IPS-NIHi7 (cell line): Measurements from ENCODE around the gene TINAG.
"Not testable (repeated sequence)": the region's sequence is repeated elsewhere in the genome, so short reads cannot be mapped to it uniquely, and the experiment has no call there.

Experiments used
- DNase-seq: peaks from one replicate; pipeline ENCODE4 v3.0.0; 2012; ENCODE audit warnings: mixed read lengths; ENCODE audit errors: extremely low spot score

TINAG gene

DNA sequence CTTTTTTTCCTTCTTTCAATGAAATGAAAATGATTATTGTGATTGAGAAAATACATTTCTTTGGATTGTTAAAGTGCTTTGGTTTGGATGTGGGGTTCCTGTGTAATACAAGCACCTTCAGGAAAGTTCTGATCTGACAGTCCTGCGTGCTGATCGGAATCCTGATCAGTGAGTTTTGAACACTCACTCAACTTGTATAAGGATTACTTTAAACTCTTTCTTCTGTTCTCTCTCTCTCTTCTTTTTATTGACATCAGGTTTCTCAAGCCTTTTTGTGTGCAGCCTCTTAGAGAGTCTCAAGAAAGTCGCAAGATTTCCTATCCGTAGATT is 710 bp downstream of the TINAG start:
- DNase-seq, result no peak

DNA sequence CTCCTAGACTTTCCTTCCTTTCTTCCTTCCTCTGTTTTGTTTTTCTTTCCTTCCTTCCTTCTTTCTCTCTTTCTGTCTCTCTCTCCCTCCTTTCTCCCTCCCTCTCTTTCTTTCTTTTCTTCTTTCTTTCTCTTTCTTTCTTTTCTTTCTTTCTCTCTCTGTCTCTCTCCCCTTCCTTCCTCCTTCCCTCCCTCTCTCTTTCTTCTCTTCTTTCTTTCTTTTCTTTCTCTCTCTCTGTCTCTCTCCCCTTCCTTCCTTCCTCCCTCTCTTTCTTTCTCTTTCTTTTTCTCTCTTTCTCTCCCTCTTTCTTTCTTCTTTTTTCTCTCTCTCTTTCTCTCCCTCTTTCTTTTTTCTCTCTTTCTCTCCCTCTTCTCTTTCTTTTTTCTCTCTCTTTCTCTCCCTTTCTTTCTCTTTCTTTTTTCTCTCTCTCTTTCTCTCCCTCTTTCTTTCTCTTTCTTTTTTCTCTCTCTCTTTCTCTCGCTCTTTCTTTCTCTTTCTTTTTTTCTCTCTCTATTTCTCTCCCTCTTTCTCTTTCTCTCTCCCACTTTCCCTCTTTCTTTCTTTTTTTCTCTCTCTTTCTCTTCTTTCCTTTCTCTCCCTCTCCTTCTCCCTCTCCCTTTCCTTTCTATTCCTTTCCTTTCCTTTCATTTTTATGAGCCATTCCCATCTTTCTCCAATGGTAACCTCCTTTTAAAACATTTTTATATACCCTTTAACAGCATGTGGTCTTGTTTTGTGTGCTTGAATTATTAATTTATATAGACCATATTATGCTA is 2.3 kb downstream of the TINAG start:
- no peak for DNase-seq

DNA sequence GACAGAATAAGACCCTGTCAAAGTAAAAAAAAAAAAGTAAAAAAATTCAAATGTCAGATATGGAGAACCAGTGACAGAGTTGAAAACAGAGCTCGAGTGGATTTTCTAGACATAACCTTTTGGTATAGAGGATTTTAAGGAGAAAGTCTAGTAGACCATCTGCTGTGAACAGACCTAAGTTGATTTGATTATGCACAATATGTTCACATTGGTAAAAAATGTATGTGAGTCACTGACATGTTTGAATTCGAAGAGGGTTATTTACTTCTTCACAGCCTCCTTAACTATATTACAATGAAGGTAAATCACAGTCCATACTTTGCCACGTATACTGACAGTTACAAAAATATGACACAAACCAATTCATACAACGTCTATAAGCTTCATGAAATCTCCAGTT is 7.4 kb downstream of the TINAG start:
- DNase-seq, result no peak

DNA sequence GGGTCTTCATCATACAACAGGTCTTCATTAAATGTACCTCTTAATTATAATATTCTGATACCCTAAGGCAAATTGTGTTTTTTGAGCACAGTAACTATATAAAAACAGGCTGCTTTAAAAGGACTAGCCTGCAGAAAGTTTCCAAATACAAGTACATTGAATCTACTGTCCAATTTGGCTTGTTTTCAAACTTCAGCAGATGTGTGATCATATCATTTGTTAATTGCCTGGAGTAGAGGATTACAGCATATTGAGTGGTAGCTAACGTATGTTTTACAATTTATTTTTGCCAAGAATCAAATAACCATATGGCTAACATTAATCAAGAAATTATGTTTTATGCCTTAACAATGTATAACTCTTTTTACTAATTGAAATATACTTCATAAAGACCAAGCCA is 12.6 kb downstream of the TINAG start:
- DNase-seq, result no peak

DNA sequence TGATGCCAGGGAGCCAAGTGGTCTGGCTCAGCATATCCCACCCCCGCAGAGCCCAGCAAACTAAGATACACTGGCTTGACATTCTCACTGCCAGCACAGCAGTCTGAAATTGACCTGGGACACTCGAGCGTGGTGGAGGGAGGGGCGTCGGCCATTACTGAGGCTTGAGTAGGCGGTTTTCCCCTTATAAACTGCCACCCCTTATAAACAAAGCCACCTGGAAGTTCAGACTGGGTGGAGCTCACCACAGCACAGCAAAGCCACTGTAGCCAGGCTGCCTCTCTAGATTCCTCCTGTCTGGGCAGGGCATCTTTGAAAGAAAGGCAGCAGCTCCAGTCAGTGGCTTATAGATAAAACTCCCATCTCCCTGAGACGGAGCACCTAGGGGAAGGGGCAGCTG is 19.4 kb downstream of the TINAG start:
- DNase-seq, result no peak

DNA sequence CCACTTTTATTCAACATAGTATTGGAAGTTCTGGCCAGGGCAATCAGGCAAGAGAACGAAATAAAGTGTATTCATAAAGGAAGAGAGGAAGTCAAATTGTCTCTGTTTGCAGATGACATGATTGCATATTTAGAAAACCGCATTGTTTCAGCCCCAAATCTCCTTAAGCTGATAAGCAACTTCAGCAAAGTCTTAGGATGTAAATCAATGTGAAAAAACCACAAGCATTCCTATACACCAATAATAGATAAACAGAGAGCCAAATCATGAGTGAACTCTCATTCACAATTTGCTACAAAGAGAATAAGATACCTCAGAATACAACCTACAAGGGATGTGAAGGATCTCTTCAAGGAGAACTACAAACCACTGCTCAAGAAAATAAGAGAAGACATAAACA is 23.3 kb downstream of the TINAG start:
- DNase-seq, result not testable (repeated sequence)

DNA sequence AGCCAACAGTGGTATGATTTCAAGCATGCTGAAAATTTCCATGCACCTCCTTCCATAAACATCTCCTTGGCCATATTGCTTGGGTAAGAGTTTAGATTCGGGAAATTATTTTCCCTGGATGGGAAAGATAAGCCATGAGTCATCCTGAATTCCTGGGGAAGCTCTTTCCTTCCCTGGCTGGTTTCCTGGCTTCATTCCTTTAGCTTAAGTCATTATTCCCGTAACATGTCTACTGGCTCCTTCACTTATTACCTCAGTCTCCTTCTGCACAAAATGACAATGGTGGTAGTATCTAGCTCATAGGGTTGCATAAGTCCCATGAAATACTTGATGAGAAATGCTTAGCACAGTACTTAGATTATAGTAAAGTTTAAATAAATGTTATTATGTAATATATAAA is 27.6 kb downstream of the TINAG start:
- DNase-seq, result peak; percentile 37

DNA sequence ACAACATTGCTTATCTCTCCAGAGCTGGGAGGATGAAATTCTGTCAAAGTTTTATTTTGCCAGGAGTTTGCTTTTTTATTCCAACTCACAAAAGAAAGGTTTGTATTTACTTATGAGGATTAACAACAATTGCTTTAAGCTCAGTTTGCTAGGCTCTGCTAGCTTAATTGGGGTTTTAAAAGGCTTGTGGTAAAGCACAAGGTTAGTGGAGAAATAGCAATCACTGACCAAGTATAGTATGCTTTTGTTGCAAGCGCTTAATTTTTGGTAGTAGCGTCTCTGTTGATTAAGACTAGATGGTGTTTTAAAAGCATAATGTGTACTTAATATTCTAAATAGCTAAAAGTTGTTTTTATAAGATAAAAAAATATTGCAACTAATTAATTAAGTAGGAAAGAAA is 45.7 kb downstream of the TINAG start:
- no peak for DNase-seq

DNA sequence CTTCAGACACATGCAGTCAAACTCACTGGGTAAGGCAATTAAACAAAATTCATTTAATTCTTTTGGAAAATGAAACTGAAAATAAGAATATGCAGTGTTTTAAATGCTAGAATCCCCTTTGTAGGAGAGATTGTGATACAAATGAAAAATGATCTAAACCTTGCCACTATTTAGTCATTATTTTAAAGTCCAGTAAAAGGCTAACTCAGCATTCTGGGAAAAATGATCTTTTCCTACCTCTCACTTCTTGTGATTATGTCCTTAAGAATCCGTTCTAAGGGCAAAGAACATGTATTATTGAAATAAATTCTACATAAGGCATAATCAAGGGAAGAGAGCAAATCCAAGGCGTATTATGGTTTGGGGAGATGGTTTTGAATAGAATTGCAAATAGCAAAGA is 46.4 kb downstream of the TINAG start:
- no peak for DNase-seq

DNA sequence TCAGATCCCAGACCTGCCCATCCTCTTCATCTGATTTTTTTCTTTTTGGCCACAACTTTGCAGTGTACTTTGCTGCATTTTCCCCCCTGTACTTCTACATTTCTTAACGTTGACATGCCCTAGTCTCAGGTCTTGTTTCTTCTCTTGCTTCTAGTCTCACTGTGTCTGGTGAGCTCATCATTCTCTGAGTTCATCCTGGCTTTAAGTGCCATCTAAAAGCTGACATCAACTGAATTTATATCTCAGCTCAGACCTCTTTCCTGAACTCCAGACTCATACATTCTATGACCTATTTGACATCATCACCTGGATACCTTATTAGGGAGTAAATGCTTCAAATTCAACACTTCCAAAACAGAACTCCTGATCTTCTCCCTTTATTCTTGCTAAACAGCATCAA is 48.9 kb downstream of the TINAG start:
- DNase-seq, result no peak

DNA sequence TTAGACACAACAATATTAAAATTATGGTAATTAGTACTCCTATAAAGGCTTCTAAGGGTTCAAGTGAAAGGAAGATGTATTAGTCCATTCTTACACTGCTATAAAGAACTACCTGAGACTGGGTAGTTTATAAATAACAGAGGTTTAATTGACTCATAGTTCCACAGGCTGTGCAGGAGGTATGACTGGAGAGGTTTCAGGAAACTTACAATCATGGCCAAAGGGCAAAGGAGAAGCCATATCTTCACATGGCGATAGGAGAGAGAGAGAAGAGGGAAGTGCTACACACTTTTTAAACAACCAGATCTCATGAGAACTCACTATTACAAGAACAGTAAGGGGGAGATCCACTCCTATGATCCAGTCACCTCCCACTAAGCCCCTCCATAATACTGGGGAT is 52.9 kb downstream of the TINAG start:
- DNase-seq, result no peak

DNA sequence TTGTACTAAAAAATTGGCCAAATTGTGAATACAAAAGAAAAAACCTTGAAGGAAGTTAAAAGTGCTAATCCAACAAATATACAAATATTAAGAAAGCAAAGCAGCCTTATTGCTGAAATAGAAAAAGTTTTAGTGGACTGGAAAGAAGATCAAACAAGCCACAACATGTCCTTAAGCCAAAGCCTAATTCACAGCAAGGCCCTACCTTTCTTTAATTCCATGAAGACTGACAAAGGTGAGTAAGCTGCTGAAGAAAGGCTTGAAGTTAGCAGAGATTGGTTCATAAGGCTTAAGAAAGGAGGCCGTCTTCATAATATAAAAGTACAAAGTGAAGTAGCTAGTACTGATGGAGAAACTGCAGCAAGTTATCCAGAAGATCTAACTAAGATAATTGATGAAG is 53.5 kb downstream of the TINAG start:
- DNase-seq, result no peak

DNA sequence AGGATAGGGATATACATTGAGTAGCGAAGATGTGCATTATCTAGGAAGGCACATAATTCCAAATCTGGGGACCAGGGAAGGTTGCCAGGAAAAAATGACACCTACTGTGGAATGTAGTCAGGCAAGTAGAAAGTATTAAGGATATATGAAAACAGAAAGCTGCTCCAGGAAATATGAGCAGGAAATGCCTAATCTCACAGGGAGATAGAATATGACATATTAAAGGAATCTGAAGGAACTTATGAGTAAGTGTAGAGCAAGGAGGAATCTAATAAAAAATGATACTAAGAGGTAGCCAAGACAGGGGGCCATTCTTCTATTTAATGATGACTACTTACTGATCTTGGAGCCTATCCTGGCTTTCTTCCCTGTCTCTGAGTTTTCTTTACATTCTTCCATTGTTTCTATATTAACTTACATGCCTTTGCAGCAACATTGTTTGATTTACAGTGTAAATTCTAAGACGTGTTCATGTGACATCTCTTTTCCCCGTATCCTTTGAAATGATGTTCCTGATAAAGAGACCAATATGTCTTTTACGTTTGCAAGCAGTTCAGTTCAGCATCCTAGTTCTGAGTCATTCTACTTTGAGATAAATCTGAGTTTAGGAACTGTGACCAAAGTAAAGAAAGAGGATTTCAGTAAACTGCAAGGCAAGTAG is 58.6 kb downstream of the TINAG start:
- DNase-seq, result no peak

DNA sequence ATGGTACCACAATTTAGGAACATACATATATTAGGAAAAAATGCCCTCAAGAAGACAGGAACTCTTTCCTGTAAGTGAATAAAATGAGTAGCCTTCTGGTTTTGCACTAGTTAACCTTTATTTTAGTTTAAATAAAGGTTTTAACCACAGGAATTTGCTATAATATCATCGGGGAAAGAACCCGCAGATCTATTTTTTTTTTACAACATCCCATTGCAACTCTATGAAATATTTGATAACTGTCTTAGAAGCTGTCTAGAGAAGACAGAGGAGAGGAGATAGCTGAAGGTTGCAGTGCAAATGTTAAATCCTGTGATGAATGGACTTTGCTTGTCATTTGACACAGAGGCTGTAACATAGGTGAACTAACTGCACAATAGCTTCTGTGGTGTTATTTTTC is 69.5 kb downstream of the TINAG start:
- DNase-seq, result no peak

DNA sequence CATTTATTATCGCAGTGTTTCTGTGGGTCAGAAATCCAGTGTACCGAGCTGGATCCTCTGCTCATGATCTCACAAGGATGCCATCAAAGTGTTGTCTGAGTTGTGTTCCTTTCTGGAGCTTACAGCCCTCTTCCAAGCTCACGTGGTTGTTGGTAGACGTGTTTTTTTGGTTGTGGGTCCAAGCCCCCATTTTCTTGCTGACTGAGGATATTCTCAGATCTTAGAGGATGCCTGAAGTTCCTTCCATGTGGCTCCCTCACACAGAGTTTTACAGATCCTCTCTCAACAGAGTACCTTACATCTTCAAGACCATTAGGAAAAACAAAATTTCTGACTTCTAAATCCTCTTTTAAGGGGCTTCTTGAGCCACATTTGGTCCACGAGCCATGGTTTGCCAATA is 78.1 kb downstream of the TINAG start:
- no peak for DNase-seq

DNA sequence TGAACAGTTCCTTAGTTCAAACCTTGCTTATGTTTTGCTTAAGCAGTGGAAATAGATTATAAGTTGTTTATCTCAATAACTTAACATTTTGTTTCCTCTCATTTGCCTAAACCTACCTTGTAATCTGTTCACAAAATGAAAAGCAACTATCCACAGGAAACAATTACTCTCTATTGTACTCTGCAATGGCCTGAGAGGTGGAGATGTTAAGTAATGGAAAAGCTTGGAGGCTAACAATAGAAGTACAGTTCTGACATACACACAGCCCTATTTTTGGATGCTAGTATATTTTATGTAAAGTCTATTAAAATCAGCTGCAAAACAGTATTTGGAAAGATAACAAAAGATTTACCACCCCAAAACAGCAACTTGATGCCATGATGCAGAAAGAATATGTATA is 82.1 kb downstream of the TINAG start:
- DNase-seq, result no peak

DNA sequence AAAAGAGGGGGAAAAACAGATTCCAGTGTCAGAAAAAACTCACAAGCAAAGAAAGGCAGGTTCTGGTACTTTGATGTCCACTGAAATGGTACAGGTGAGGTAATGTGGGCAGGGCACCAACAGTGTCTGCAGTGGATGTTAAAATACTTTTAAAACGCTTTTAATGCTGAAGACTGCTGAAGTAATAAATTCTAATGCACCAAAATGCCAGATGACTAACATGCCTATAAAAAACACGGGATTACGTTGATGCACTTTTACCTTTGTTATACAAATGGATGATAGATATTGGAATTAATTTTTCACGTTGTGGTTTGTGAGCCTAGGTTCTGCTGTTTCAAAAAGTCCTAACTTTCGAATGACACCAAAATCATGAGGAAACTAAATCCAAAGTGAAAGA is 83.3 kb downstream of the TINAG start:
- no peak for DNase-seq

DNA sequence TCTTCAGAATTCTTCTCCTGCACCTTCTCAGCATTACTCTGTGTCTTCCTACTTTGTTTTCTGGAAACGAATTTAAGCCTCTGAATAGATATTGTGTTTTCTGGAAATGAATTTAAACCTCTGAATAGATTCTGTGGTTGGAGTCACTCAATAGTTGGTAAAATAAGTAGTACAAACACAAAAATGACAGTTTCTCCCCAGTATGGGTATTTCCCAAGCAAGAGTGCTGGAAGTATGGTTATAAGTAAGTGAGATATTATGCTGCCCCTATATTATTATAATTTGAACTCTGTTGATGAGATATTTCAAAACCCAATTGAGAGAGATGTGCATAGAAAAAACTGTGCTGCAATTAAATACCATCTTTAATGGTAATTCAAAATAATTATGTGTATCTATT is 94.9 kb downstream of the TINAG start:
- no peak for DNase-seq

DNA sequence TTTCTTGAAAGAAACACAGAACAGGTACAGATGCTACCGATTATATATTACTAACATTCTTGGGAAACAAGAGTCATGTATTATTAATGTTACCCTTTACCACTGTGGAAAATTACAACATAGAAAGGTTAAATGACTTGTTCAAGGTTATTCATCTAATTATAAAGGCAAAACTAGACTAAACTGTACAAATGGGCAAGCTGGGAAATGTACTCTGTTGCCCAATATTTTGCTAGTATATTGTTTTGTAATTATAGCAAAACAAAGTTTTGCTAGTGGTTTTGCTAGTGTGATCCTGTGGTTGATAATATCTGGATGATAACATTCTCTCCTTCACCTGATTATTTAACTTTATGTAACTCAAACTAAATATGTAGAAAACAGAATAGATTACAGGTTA is 96.5 kb downstream of the TINAG start:
- DNase-seq, result no peak

DNA sequence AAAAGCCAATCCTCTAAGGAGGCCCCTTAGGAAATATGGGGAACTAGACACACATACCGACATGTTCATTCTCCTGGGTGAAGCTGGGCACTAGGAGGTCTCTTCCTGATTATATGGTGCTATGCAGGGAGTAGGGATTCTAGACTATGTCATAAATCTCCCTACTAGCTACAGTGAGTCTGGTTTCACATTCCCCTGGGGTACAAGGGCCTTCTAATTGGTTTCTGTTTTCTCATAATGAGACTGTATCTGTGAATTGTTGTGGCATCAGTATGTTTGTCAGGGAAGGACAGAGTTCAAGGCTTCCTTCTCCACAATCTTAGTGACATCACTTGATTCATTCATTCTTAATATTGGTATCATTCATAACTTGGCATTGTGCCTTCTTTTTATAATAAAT is 103.5 kb downstream of the TINAG start:
- DNase-seq, result no peak

DNA sequence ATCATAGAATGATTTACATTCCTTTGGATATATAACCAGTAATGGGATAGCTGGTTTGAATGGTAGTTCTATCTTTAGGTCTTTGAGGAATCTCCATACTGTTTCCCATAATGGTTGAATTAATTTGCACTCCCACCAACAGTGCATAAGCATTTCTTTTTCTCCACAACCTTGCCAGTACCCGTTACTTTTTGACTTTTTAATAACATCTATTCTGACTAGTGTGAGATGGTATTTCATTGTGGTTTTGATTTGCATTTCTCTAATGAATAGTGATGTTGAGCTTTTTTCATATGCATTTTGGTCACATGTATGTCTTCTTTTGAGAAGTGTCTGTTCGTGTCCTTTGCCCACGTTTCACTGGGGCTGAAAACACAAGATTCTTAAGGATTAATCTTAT is 107.3 kb downstream of the TINAG start:
- DNase-seq, result no peak

DNA sequence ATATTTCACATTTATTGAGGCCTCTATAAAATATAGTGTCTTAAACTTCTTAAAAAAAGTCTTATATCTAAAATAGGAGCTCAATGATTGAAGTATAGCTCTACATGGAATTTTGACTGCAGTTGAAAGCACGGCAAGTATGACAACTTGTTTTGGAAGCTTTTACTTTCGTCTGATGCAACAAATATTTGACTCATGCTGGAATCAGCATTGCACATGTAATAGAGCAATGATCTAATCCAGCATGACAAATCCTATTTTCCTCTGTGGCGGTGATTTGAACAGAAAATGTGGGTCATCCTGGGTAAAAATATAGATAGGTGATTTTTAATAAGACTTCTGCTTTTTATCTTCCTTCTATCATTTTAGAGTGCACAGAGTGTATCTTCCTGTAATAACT is 111.6 kb downstream of the TINAG start:
- no peak for DNase-seq

DNA sequence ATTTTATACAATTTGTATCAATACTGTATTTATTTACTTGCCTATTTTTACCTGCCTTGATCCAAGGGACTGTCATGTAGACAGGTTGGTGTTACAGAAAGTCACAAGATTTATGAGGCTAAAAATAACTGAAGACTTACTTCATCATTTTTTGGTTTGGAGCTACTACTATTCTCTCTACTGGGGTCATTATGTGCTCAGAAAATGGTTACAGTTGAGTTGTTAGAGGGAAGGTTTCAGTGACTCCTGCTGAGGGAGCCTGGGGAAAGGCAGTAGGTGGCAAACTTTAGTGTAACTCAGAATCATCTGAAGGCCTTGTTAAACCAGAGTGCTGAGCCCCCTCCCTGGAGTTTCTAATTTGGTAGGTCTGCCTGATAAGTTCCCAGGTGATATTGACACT is 118.8 kb downstream of the TINAG start:
- DNase-seq, result no peak

DNA sequence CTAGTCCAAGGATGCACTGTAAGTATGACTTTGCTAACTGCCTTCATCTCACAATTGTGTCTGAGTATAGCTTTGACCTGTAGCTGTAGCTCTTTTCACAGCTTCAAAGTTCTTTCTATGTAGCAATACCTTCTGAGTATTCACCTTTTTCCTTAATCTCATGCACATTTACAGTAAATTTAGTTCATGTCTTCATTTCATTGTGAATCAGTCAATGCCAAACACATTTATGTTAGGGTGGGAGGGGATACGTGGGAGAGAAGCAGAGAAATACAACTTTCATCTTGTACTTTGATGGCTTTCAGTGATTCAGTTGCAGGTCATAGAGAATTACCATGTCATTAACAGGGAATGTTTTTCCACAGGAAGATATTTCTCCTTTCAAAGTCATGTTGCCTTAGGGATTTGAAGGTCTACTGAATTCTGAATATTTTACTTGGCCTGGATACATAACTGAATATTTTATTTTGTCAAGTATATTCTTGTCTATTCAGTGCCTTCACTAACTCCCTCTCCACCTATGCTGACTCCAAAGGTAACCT is 119.2 kb downstream of the TINAG start:
- no peak for DNase-seq
